Measurements from ENCODE around the gene SIRPG.

The SIRPG gene

DNA sequence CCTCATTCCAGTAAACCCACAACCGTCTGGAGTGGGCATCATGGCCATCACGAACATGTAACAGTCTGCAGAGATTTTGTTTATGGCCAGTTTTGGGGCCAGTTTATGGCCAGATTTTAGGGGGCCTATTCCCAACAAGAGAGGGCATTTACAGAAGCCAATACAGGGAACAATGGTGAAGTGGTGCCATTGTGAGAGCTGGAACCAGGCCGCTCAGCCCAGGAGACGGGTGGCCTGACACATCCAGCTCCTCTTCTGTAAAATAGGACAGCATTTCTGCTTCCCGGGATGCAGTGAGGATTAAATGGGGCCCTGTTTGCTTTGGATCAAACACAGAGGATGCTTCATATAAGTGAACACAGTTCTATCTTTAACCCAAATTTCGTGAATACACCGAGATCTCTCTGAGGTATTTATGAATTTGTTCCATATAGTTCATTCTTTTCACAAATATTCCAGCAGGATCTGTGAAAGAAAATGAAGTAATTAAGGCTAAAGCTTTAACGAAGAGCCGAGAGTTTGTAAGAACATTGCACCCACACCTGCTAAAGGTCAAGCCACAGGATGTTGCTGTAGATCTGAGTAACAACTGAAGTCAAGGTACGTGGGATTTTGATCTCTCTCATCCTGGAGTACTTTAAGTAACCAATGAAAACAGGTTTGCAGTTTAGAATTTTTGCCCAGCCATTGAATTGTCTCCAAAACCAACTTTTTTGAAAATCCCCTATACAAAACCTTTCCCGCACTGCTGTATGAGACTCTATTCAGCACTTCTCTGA is 14.5 kb upstream of the SIRPG start:
- no peaks in the 10 kb centered on the region for H3K36me3 ChIP-seq (ENCODE audit: control insufficient read depth, insufficient read depth, low read length, severe bottlenecking)
- peaks cover 12% of the 10 kb centered on the region for H3K27me3 ChIP-seq (replicated peaks; ENCODE audit: control insufficient read depth, insufficient read depth, low read length)
- peaks cover 3% of the 10 kb centered on the region for H3K4me1 ChIP-seq (ENCODE audit: control insufficient read depth, insufficient read depth, low read length)

DNA sequence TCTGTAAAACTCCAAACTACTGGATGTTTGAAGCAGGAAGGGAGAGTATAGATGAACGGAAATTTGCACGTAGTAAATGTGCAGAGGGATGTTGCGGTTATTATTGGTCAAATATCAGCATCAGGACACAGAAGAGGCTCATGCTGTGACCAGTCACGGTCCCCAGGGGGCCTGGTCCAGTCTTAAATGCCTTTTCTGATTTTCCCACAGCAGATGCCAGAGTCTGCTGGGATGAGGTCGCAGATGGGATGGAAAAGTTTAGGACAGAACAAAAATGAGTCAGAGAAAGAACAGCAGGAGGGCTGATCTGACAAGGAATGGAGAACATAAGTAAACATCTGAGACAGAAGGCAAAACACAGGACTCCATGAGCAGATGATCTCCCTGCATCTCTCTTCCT is 11.7 kb upstream of the SIRPG start:
- Histone ChIP-seq H3K4me3 (ENCODE audit: low read length) (no peak overlapping the region), H3K9me3 (ENCODE audit: control insufficient read depth, low read length) (no peaks in the 10 kb centered on the region), H3K4me1 (ENCODE audit: control insufficient read depth, insufficient read depth, low read length) (no peaks in the 10 kb centered on the region), H3K36me3 (ENCODE audit: control insufficient read depth, insufficient read depth, low read length, severe bottlenecking) (no peaks in the 10 kb centered on the region), H3K27me3 (replicated peaks; ENCODE audit: control insufficient read depth, insufficient read depth, low read length) (peaks cover 5% of the 10 kb centered on the region), H3K9ac (ENCODE audit: low read length) (no peak overlapping the region)
- no peak for DNase-seq (ENCODE audit: low read depth)

More for the DNA sequence above, 14.5 kb upstream of the SIRPG start:
- Histone ChIP-seq H3K9ac (ENCODE audit: low read length) (no peak overlapping the region), H3K4me3 (ENCODE audit: low read length) (no peak overlapping the region), H3K9me3 (ENCODE audit: control insufficient read depth, low read length) (no peaks in the 10 kb centered on the region)
- DNase-seq (ENCODE audit: low read depth), result no peak

DNA sequence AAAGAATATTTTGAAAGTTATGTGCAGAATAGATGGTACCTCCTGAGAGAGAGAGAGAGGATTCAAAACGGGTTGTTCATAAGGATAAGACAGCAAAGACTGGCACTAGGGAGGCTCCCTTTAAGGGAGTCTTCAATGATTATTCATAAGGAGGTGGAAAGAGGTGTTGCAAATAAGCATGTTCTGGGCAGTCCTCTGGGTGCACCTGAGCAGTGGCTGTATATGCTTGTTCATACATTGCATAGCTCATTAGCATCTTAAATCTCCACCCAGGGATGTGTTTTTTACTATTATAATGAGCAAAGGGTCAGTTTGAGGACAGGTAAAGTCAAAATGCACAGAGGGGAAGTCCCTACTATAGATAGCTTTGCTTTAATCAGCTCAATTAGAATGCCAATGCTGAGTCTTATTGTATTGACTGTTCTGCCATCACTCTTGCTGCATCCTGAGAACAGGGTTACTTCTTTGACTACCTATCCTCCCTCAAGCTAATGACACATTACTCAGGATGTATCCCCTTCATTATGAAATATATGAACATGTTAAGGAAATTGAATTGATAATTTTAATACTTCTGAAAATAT is 10.0 kb upstream of the SIRPG start:
- H3K4me1 ChIP-seq (ENCODE audit: control insufficient read depth, insufficient read depth, low read length), result no peaks in the 10 kb centered on the region
- no peaks in the 10 kb centered on the region for H3K36me3 ChIP-seq (ENCODE audit: control insufficient read depth, insufficient read depth, low read length, severe bottlenecking)
- no peak for DNase-seq (ENCODE audit: low read depth)
- H3K9ac ChIP-seq (ENCODE audit: low read length), result no peak overlapping the region
- H3K4me3 ChIP-seq (ENCODE audit: low read length), result no peak overlapping the region
- no peaks in the 10 kb centered on the region for H3K9me3 ChIP-seq (ENCODE audit: control insufficient read depth, low read length)
- H3K27me3 ChIP-seq (replicated peaks; ENCODE audit: control insufficient read depth, insufficient read depth, low read length), result peaks cover 3% of the 10 kb centered on the region

DNA sequence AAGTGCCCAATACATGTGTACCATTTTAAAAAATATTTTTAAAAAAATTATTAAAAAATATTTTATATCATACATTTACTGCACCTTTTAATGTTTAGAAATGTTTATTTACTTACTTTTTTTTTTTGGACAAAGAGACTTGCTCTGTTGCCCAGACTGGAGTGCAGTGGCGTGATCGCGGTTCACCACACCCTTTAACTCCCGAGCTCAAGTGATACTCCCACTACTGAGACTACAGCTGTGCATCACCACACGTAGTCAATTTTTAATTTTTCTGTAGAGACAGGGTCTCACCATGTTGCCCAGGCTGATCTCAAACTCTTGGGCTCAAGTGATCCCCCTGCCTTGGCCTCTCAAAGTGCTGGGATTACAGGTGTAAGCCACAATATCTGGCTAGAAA is 9.2 kb upstream of the SIRPG start:
- H3K9me3 ChIP-seq (ENCODE audit: control insufficient read depth, low read length), result no peaks in the 10 kb centered on the region
- H3K9ac ChIP-seq (ENCODE audit: low read length), result no peak overlapping the region
- no peak for DNase-seq (ENCODE audit: low read depth)
- no peak overlapping the region for H3K4me3 ChIP-seq (ENCODE audit: low read length)
- H3K27me3 ChIP-seq (replicated peaks; ENCODE audit: control insufficient read depth, insufficient read depth, low read length), result no peaks in the 10 kb centered on the region
- no peaks in the 10 kb centered on the region for H3K4me1 ChIP-seq (ENCODE audit: control insufficient read depth, insufficient read depth, low read length)
- H3K36me3 ChIP-seq (ENCODE audit: control insufficient read depth, insufficient read depth, low read length, severe bottlenecking), result no peaks in the 10 kb centered on the region

DNA sequence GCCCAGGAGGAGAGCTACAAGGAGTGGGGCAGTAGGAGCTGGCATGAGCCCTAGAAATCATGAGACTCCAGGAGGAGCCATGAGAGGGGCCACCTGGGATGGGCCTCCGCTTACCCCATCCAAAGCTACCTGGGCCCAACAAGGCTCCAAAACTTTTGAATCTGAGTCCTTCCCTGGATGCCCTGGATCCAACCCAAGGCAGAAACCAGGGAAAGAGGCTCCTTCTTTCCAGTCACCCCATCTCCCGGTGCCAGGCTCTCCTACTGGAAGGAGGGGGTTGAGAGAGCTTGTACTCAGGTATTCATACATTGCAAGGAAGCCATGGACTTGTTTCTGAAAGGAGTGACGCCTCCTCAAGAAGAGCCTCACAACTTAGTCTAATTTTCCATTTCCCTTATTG is 7.8 kb upstream of the SIRPG start:
- Histone ChIP-seq H3K9ac (ENCODE audit: low read length) (no peak overlapping the region), H3K36me3 (ENCODE audit: control insufficient read depth, insufficient read depth, low read length, severe bottlenecking) (no peaks in the 10 kb centered on the region), H3K27me3 (replicated peaks; ENCODE audit: control insufficient read depth, insufficient read depth, low read length) (peaks cover 7% of the 10 kb centered on the region), H3K4me3 (ENCODE audit: low read length) (no peak overlapping the region), H3K4me1 (ENCODE audit: control insufficient read depth, insufficient read depth, low read length) (no peaks in the 10 kb centered on the region), H3K9me3 (ENCODE audit: control insufficient read depth, low read length) (no peaks in the 10 kb centered on the region)
- no peak for DNase-seq (ENCODE audit: low read depth)

GRCh38 chr20:1664911-1665310 is 7.3 kb upstream of the SIRPG start:
- Histone ChIP-seq H3K36me3 (ENCODE audit: control insufficient read depth, insufficient read depth, low read length, severe bottlenecking) (no peaks in the 10 kb centered on the region), H3K9ac (ENCODE audit: low read length) (no peak overlapping the region), H3K27me3 (replicated peaks; ENCODE audit: control insufficient read depth, insufficient read depth, low read length) (peaks cover 7% of the 10 kb centered on the region), H3K4me1 (ENCODE audit: control insufficient read depth, insufficient read depth, low read length) (no peaks in the 10 kb centered on the region), H3K9me3 (ENCODE audit: control insufficient read depth, low read length) (no peaks in the 10 kb centered on the region), H3K4me3 (ENCODE audit: low read length) (no peak overlapping the region)
- no peak for DNase-seq (ENCODE audit: low read depth)

GRCh38 chr20:1663917-1664316 is 6.3 kb upstream of the SIRPG start:
- Histone ChIP-seq H3K4me3 (ENCODE audit: low read length) (no peak overlapping the region), H3K9ac (ENCODE audit: low read length) (no peak overlapping the region), H3K4me1 (ENCODE audit: control insufficient read depth, insufficient read depth, low read length) (no peaks in the 10 kb centered on the region), H3K9me3 (ENCODE audit: control insufficient read depth, low read length) (no peaks in the 10 kb centered on the region), H3K27me3 (replicated peaks; ENCODE audit: control insufficient read depth, insufficient read depth, low read length) (peaks cover 12% of the 10 kb centered on the region), H3K36me3 (ENCODE audit: control insufficient read depth, insufficient read depth, low read length, severe bottlenecking) (no peaks in the 10 kb centered on the region)
- DNase-seq (ENCODE audit: low read depth), result no peak

DNA sequence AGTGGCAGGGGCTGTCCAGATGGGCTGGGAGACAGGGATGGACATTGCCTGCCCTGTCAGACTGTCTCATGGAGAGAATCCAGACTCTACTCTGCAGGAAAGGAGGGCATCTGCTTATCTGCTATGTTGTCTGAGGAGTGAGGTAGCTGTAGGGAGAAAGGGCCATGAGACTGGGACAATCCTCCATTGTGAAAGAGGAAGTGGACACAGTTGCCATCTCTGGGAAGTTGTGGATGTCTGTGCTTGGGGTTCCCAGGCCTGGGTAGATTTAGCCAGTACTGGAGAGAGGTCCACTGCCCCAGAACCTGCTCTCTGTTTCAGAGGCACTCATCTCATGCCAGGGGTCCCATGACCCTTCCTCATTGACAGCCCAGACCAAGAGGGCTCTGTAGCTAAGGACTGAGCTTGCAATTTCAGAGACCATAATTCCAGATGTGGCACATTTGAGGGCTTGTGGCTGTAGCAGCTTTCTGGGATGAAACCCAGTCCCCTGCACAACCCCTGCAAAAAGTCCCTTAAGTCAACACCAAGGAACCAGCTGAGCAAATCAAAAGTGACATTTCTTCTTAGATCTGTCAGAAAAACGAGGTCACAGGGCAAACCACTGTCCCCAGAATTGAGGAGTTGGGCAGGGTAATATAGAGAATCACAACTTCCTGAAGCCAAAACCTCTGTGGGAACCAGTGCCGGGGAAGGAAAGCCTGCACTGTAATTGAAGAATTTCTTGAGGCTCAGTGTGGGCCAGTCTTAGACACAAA is 4.1 kb upstream of the SIRPG start:
- Histone ChIP-seq H3K9ac (ENCODE audit: low read length) (no peak overlapping the region), H3K4me1 (ENCODE audit: control insufficient read depth, insufficient read depth, low read length) (no peaks in the 10 kb centered on the region), H3K27me3 (replicated peaks; ENCODE audit: control insufficient read depth, insufficient read depth, low read length) (peaks cover 20% of the 10 kb centered on the region), H3K9me3 (ENCODE audit: control insufficient read depth, low read length) (no peaks in the 10 kb centered on the region), H3K4me3 (ENCODE audit: low read length) (no peak overlapping the region), H3K36me3 (ENCODE audit: control insufficient read depth, insufficient read depth, low read length, severe bottlenecking) (no peaks in the 10 kb centered on the region)
- no peak for DNase-seq (ENCODE audit: low read depth)

DNA sequence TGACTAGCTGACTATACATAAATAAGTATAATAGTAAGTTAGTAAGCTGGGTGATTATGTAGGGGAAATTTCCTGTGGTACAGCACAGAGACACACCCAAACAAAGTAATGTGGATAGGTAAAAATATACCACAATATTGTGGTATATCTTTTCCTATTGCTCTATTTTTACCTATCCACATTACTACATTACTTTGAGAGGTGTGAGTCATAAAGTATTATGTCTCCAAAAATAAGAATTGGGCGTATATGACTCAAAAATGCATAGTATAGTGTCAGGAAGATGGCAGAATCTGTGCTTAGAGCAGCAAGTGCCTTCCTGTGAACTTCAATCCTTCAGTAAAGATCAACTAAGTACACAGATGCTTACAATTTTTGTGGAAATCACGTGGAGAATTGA is 2.7 kb upstream of the SIRPG start:
- no peak for DNase-seq (ENCODE audit: low read depth)
- peaks cover 20% of the 10 kb centered on the region for H3K27me3 ChIP-seq (replicated peaks; ENCODE audit: control insufficient read depth, insufficient read depth, low read length)
- no peaks in the 10 kb centered on the region for H3K4me1 ChIP-seq (ENCODE audit: control insufficient read depth, insufficient read depth, low read length)
- no peaks in the 10 kb centered on the region for H3K36me3 ChIP-seq (ENCODE audit: control insufficient read depth, insufficient read depth, low read length, severe bottlenecking)
- H3K4me3 ChIP-seq (ENCODE audit: low read length), result no peak overlapping the region
- no peaks in the 10 kb centered on the region for H3K9me3 ChIP-seq (ENCODE audit: control insufficient read depth, low read length)
- no peak overlapping the region for H3K9ac ChIP-seq (ENCODE audit: low read length)

DNA sequence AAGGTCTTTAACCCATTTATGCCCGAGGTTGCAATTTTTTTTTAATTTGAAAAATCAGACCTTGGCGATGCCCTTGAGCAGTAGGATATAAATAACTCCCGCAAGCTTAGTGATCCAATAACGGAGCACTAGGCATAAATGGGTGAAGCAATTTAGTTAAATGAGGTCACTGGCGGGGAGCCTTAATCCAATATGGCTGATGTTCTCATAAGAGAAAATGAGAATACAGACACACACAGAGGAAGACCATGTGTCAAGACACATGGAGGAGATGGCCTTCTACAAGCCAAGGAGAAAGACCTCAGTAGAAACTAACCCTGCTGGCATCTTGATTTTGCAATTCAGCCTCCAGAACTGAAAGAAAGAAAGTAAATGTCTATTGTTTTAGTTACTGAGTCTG is 735 bp downstream of the SIRPG start:
- Histone ChIP-seq H3K9me3 (ENCODE audit: control insufficient read depth, low read length) (peaks cover 5% of the 10 kb centered on the region), H3K27me3 (replicated peaks; ENCODE audit: control insufficient read depth, insufficient read depth, low read length) (peaks cover 20% of the 10 kb centered on the region), H3K36me3 (ENCODE audit: control insufficient read depth, insufficient read depth, low read length, severe bottlenecking) (no peaks in the 10 kb centered on the region), H3K4me1 (ENCODE audit: control insufficient read depth, insufficient read depth, low read length) (no peaks in the 10 kb centered on the region), H3K4me3 (ENCODE audit: low read length) (no peak overlapping the region), H3K9ac (ENCODE audit: low read length) (no peak overlapping the region)
- DNase-seq (ENCODE audit: low read depth), result no peak

GRCh38 chr20:1654996-1655395 is 2.6 kb downstream of the SIRPG start:
- Histone ChIP-seq H3K27me3 (replicated peaks; ENCODE audit: control insufficient read depth, insufficient read depth, low read length) (peaks cover 17% of the 10 kb centered on the region), H3K4me1 (ENCODE audit: control insufficient read depth, insufficient read depth, low read length) (no peaks in the 10 kb centered on the region), H3K36me3 (ENCODE audit: control insufficient read depth, insufficient read depth, low read length, severe bottlenecking) (no peaks in the 10 kb centered on the region), H3K9ac (ENCODE audit: low read length) (no peak overlapping the region), H3K9me3 (ENCODE audit: control insufficient read depth, low read length) (peaks cover 5% of the 10 kb centered on the region), H3K4me3 (ENCODE audit: low read length) (no peak overlapping the region)
- DNase-seq (ENCODE audit: low read depth), result no peak

All from adipocyte (in vitro differentiated cells).